Peyer's patch (tissue), 4 donors: ENCODE results near the gene DAZAP1. TPM values are rescaled to one million over a fixed set of nuclear protein-coding genes. Genes with fewer than 3 reads are reported as not detected.

Experiments
- DNase-seq, 3 donors: peaks; one replicate each; pipeline ENCODE4 v3.0.0-alpha.2; 2017 to 2019
- H3K27ac ChIP-seq, 4 donors: fragments of 200-600 bp; sonication (generic); one replicate each; pipeline ENCODE4 v1.5.1; 2016 to 2019
- H3K27me3 ChIP-seq, 2 donors: fragments of 200-600 bp; sonication (generic); one replicate each; pipeline ENCODE4 v1.5.1; 2019
- H3K36me3 ChIP-seq, 3 donors: fragments of 200-600 bp; sonication (generic); one replicate each; pipeline ENCODE4 v1.5.1; 2016 to 2019
- H3K4me1 ChIP-seq, 4 donors: fragments of 200-600 bp; sonication (generic); one replicate each; pipeline ENCODE4 v1.5.1; 2016 to 2019
- H3K4me3 ChIP-seq, 4 donors: fragments of 200-600 bp; sonication (generic); 1 replicate in 3 of 4; 2 replicates in 1 of 4; pipeline ENCODE4 v1.5.1; 2016 to 2019; ENCODE audit warnings: mild to moderate bottlenecking in 1 of 4
- H3K9me3 ChIP-seq, 4 donors: fragments of 200-600 bp; sonication (generic); one replicate each; pipeline ENCODE4 v1.5.1; 2016 to 2019; ENCODE audit warnings: mild to moderate bottlenecking in 1 of 4
- CTCF ChIP-seq, 6 experiments: fragments of 450-650 bp in 4 of 6; fragments of 200-600 bp in 2 of 6; sonication (generic) in 1 of 6; IDR thresholded peaks; one replicate each; pipeline ENCODE4 v1.5.1; 2017 to 2019; ENCODE audit warnings: antibody characterized with exemption in 6 of 6, mild to moderate bottlenecking in 3 of 6, moderate library complexity in 1 of 6
- POLR2A ChIP-seq, 2 donors: fragments of 450-650 bp; IDR thresholded peaks; one replicate each; pipeline ENCODE4 v1.5.1; 2017; ENCODE audit warnings: antibody characterized with exemption in 2 of 2, mild to moderate bottlenecking in 2 of 2, moderate library complexity in 2 of 2
- total RNA-seq, 4 donors: library from RNA; depleted of rRNA; stranded (reverse); fragments of >200 nt; gene quantifications; one replicate each; pipeline ENCODE4 v1.1.0, GENCODE V29; 2016

The DAZAP1 gene
- total RNA-seq, 4 donors from 2014 or later, result 37.5 to 90.9 (median 58.2) TPM

- no peak overlapping the region for H3K4me3 ChIP-seq
- no peak overlapping the region for H3K27ac ChIP-seq
- H3K4me1 ChIP-seq, result no peaks in the 10 kb centered on the region
- peaks cover 0 to 13% (median 0%) of the 10 kb centered on the region in 3 donors for H3K36me3 ChIP-seq
- H3K27me3 ChIP-seq, result no peaks in the 10 kb centered on the region
- DNase-seq, result no peak
- no peak for TF ChIP-seq POLR2A (IDR thresholded peaks at IDR 0.05)
- no peak for TF ChIP-seq CTCF (IDR thresholded peaks at IDR 0.05)
- H3K9me3 ChIP-seq, result no peaks in the 10 kb centered on the region
These were observed 28.1 kb upstream of the DAZAP1 start for GRCh38 chr19:1379126-1379905.

- Histone ChIP-seq H3K9me3 (no peaks in the 10 kb centered on the region), H3K27me3 (no peaks in the 10 kb centered on the region)
- TF ChIP-seq CTCF (IDR thresholded peaks at IDR 0.05) (no peak), POLR2A (IDR thresholded peaks at IDR 0.05) (no peak)
These were observed 27.4 kb upstream of the DAZAP1 start for GRCh38 chr19:1379961-1380489.

GRCh38 chr19:1382250-1382649, 25.1 kb upstream of the DAZAP1 start:
- Histone ChIP-seq H3K36me3 (peaks cover 0 to 4% (median 0%) of the 10 kb centered on the region in 3 donors), H3K4me3 (no peak overlapping the region), H3K9me3 (no peaks in the 10 kb centered on the region), H3K27me3 (no peaks in the 10 kb centered on the region), H3K27ac (no peak overlapping the region), H3K4me1 (peaks cover 0 to 23% (median 4%) of the 10 kb centered on the region in 4 donors)
- no peak for DNase-seq
- TF ChIP-seq CTCF (IDR thresholded peaks at IDR 0.05) (no peak), POLR2A (IDR thresholded peaks at IDR 0.05) (no peak)

More at GRCh38 chr19:1379961-1380489, 27.4 kb upstream of the DAZAP1 start:
- no peak for DNase-seq
- peaks cover 0 to 7% (median 4%) of the 10 kb centered on the region in 4 donors for H3K4me1 ChIP-seq
- H3K36me3 ChIP-seq, result peaks cover 0 to 9% (median 0%) of the 10 kb centered on the region in 3 donors
- H3K4me3 ChIP-seq, result no peak overlapping the region
- no peak overlapping the region for H3K27ac ChIP-seq

DNA sequence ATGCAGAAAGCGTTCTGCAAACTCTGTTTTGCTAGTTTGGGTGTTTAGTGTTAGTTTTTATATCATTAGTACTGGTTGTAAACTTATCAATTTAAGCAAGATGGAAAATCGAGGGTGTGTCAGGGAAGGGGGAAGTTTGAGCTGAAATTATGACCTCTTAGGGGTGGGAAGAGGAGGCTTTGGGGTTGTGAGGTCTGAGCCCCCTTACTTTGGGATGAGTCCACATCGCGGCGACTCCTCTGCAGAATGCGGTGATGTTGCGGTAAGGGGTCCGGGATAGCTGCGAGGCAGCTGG, 24.4 kb upstream of the DAZAP1 start:
- Histone ChIP-seq H3K9me3 (no peaks in the 10 kb centered on the region), H3K27me3 (no peaks in the 10 kb centered on the region), H3K4me1 (peaks cover 0 to 23% (median 4%) of the 10 kb centered on the region in 4 donors), H3K27ac (peak overlapping the region in 1 of 4 donors; percentile 90), H3K4me3 (peak overlapping the region in 1 of 4 donors; percentile 91), H3K36me3 (peaks cover 0 to 9% (median 0%) of the 10 kb centered on the region in 3 donors)
- TF ChIP-seq CTCF (IDR thresholded peaks at IDR 0.05) (peak in 1 of 6 experiments; percentile 2), POLR2A (IDR thresholded peaks at IDR 0.05) (no peak)
- DNase-seq, result no peak

DNA sequence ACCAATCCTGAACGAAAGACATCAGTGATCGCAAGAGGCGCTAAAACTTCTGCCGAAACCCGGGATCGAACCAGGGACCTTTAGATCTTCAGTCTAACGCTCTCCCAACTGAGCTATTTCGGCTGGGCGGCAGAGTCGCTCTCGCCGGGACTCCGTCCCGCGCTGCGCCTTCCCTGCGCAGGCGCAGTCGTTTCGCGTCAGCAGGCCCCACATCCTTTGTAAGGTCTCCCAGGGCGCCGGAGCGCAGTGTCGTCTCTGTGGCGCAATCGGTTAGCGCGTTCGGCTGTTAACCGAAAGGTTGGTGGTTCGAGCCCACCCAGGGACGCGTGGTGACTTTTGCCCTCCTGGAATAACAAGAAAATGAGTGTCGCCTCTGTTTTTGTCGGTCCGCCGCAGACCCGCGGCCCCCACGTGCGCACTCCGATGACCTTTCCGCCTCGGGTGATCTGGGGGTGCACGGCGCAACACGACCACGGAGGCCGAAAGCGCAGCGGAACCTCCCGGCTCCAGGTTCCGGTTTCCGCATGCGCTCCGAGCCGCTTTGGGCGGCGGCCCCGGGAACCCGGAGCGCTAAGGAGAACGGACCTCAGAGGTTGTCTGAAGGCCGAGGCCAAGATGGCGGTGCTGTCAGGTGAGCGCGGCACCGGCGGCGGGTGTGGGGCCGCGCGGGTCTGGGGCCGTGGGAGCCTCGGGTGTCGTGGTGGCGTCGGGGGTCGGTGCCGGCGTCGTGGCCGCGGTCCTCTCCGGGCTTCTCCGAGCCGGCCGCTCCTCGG, 23.9 kb upstream of the DAZAP1 start, which contains the start of gene NDUFS7:
TSS of gene NDUFS7 (plus strand) at position 596 of the 773 bp plus-strand sequence. CDS start at position 616, 20 bp downstream.
- DNase-seq, result peak; percentile 86 to 97 (median 95)
- H3K4me3 ChIP-seq, result peak within 1 kb of the TSS; percentile 66 to 91 (median 78)
- TF ChIP-seq POLR2A (IDR thresholded peaks at IDR 0.05), result peak; percentile 76 to 83
- TF ChIP-seq CTCF (IDR thresholded peaks at IDR 0.05), result peak in 5 of 6 experiments; percentile 11 to 67 (median 56)
- peak within 1 kb of the TSS; percentile 83 to 90 (median 87) for H3K27ac ChIP-seq
- peaks cover 0 to 23% (median 4%) of the 10 kb centered on the region in 4 donors for H3K4me1 ChIP-seq
- no peaks in the 10 kb centered on the region for H3K27me3 ChIP-seq
- no peaks in the 10 kb centered on the region for H3K9me3 ChIP-seq
- peaks cover 0 to 14% (median 0%) of the 10 kb centered on the region in 3 donors for H3K36me3 ChIP-seq
